ENCODE results near the gene HCN2. TPM values are rescaled to one million over a fixed set of nuclear protein-coding genes. Genes with fewer than 3 reads are reported as not detected.

The HCN2 gene
- total and polyA plus RNA-seq, 9 of the 15 experiments (the other 6 are each of a cell fraction or from before 2014, with no cell fraction given), result 0.29 to 4.2 (median 0.82) TPM; not detected in 2

DNA sequence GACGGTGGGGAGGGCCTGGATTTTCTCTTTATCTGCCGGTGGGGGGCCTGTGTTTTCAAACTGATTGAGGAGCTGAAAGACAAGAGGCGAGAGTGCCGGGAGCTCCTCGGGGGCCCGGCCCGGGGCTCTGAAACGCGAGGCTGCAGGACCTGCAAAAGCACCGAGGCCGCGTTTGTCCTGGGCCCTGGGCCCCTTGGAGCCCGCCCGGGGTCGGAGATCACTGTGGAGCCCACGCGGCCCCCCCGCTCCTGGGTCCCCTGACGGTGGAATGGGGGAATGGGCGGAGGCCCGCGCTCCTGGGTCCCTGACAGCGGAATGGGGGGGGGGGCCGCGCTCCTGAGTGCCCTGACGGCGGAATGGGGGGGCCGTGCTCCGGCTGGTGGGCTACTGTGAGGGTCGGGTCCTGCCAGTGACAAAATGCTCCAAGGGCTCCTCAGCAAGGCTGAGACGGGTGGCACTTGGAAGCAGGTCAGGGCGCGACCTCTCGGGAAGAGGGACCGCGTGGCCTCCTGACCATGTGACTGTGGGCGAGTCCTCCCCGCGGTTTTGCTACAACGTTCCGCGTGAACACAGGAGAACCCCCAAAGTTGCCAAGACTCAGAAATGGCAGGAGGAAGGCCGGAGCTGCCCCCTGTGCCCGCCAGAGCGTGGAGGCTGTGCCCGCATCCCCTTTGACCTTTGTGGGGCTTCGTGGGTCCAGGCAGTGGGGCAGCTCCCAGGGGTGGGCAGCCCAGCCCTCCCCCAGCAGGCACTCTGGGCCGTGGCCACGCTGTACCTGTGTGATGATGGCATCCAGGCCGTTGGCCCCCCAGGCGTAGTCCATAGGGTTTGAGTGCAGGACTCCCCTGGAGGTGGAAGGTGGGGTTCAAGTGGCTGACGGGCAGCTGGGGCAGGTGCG is 59.5 kb downstream of the HCN2 start:
- Histone ChIP-seq H4K20me1 (replicated peaks; ENCODE audit: control insufficient read depth, insufficient read depth, low read length) (peaks cover 8% of the 10 kb centered on the region), H3K4me2 (ENCODE audit: insufficient read depth, low read length) (no peak overlapping the region), H3K4me3 (no peak overlapping the region), H3K27me3 (ENCODE audit: control insufficient read depth in 2 of 2, insufficient read depth in 2 of 2, low read length in 2 of 2) (no peaks in the 10 kb centered on the region), H3K9me1 (ENCODE audit: control insufficient read depth, insufficient read depth, low read length) (no peaks in the 10 kb centered on the region), H3K9me3 (replicated peaks; ENCODE audit: control insufficient read depth, insufficient read depth, low read depth, low read length) (no peaks in the 10 kb centered on the region), H3K9ac (ENCODE audit: insufficient read depth in 1 of 2, low read depth in 2 of 2, low read length in 2 of 2) (no peak overlapping the region), H3K36me3 (ENCODE audit: control insufficient read depth, insufficient read depth, low read length) (peaks cover 87% of the 10 kb centered on the region; the same call in 2 of the 3 replicates), H3K79me2 (ENCODE audit: control insufficient read depth, insufficient read depth, low read length) (peaks cover 22% of the 10 kb centered on the region), H3K4me1 (replicated peaks in 1 of 2; ENCODE audit: control insufficient read depth in 2 of 2, insufficient read depth in 2 of 2, low read length in 2 of 2) (peaks cover 0 to 34% of the 10 kb centered on the region in 2 experiments; a peak in 2 of 5 replicates), H2AFZ (ENCODE audit: low read depth, low read length) (no peak overlapping the region), H3K27ac (ENCODE audit: extremely low read depth, low read depth, low read length) (no peak overlapping the region)
- TF ChIP-seq NONO (IDR thresholded peaks at IDR 0.05; ENCODE audit: low read depth in 2 of 2, low read length in 1 of 2), result no peak
- TF ChIP-seq, protein P1, sequence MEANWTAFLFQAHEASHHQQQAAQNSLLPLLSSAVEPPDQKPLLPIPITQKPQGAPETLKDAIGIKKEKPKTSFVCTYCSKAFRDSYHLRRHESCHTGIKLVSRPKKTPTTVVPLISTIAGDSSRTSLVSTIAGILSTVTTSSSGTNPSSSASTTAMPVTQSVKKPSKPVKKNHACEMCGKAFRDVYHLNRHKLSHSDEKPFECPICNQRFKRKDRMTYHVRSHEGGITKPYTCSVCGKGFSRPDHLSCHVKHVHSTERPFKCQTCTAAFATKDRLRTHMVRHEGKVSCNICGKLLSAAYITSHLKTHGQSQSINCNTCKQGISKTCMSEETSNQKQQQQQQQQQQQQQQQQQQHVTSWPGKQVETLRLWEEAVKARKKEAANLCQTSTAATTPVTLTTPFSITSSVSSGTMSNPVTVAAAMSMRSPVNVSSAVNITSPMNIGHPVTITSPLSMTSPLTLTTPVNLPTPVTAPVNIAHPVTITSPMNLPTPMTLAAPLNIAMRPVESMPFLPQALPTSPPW (CRISPR knock-in tag; IDR thresholded peaks at IDR 0.05), result peak; percentile 21; the same call in 1 of the 2 replicates
- TF ChIP-seq OTX1 (CRISPR knock-in tag; IDR thresholded peaks at IDR 0.05), result no peak
- peak; percentile 9; the same call in 1 of the 2 replicates for TF ChIP-seq POLR2G (IDR thresholded peaks at IDR 0.05; ENCODE audit: low read depth, low read length)
- TF ChIP-seq PURB (CRISPR knock-in tag; IDR thresholded peaks at IDR 0.05; ENCODE audit: low read depth), result no peak
- TF ChIP-seq, protein P2, sequence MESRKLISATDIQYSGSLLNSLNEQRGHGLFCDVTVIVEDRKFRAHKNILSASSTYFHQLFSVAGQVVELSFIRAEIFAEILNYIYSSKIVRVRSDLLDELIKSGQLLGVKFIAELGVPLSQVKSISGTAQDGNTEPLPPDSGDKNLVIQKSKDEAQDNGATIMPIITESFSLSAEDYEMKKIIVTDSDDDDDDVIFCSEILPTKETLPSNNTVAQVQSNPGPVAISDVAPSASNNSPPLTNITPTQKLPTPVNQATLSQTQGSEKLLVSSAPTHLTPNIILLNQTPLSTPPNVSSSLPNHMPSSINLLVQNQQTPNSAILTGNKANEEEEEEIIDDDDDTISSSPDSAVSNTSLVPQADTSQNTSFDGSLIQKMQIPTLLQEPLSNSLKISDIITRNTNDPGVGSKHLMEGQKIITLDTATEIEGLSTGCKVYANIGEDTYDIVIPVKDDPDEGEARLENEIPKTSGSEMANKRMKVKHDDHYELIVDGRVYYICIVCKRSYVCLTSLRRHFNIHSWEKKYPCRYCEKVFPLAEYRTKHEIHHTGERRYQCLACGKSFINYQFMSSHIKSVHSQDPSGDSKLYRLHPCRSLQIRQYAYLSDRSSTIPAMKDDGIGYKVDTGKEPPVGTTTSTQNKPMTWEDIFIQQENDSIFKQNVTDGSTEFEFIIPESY (CRISPR knock-in tag; IDR thresholded peaks at IDR 0.05), result peak; percentile 80
- in situ Hi-C loops (cut with MboI), result no loop called here
- ATAC-seq (no peak), FAIRE-seq (no peak), DNase-seq (ENCODE audit: extremely low read depth in 1 of 4, low spot score in 3 of 4) (peak in 1 of 4 experiments; percentile 17)
- 96% methylated on average over 19 of the region's 53 CpGs for WGBS (ENCODE audit: insufficient coverage, low coverage, missing lambda C conversion rate)
- CTCF ChIA-PET (ENCODE audit: low intra/inter-chr PET ratio), result no interaction called here
- POLR2A ChIA-PET, result interaction anchor here (0.6 to 1.6 kb wide), 3 partner anchors 8 to 14 kb away, joined by 3 to 4 read pairs (median 4); no protein-coding TSS in a partner anchor
- intact Hi-C loops (cut with micrococcal nuclease), result no loop called here
- no TSS peak for BruUV-seq (replicated peaks)
